K562 (cell line): Measurements from ENCODE around the gene SLC45A3. TPM values are rescaled to one million over a fixed set of nuclear protein-coding genes. Genes with fewer than 3 reads are reported as not detected.

Source experiments
- ATF3 ChIP-seq, 2 experiments: fragments of 450-650 bp in 1 of 2; sonication (generic) in 1 of 2; formaldehyde crosslinking in 1 of 2; IDR thresholded peaks in 1 of 2; conservative IDR thresholded peaks in 1 of 2; 2 replicates each; pipeline versions ENCODE4 v1.6.1 to v1.8.1; 2016 to 2023; ENCODE audit warnings: mild to moderate bottlenecking in 2 of 2, moderate library complexity in 2 of 2, inconsistent platforms in 1 of 2, missing genetic modification reagents in 1 of 2
- ETS2 ChIP-seq: IDR thresholded peaks from 2 replicates; pipeline ENCODE4 v1.6.1; 2016; ENCODE audit warnings: borderline replicate concordance, missing genetic modification characterization, mild to moderate bottlenecking, moderate library complexity, missing compliant biosample characterization; ENCODE audit not compliant: poor library complexity, severe bottlenecking
- HDAC1 ChIP-seq, 2 experiments: fragments of 450-650 bp; IDR thresholded peaks; 2 replicates each; pipeline ENCODE4 v1.6.1; 2016 to 2017; ENCODE audit warnings: inconsistent platforms in 1 of 2, mild to moderate bottlenecking in 1 of 2, moderate library complexity in 1 of 2
- MLLT1 ChIP-seq, 2 experiments: fragments of 450-650 bp; IDR thresholded peaks; 2 replicates each; pipeline ENCODE4 v1.6.1; 2016
- NCOR1 ChIP-seq: fragments of 450-650 bp; IDR thresholded peaks from 2 replicates; pipeline ENCODE4 v1.6.1; 2016; ENCODE audit warnings: mild to moderate bottlenecking, moderate library complexity
- NFATC3 ChIP-seq: fragments of 450-650 bp; IDR thresholded peaks from 2 replicates; pipeline ENCODE4 v1.6.1; 2017; ENCODE audit warnings: mild to moderate bottlenecking
- OTX1 ChIP-seq: fragments of 450-650 bp; formaldehyde crosslinking; IDR thresholded peaks from 2 replicates; pipeline ENCODE4 v1.4.0; 2022; ENCODE audit warnings: mild to moderate bottlenecking
- RBM25 ChIP-seq: fragments of 200-400 bp; formaldehyde crosslinking; IDR thresholded peaks from 2 replicates; pipeline ENCODE4 v1.6.1; 2018; ENCODE audit warnings: low read length, low read depth, moderate library complexity; ENCODE audit not compliant: severe bottlenecking
- ZBTB11 ChIP-seq, 3 experiments: fragments of 200-800 bp in 1 of 3; fragments of 250-450 bp in 1 of 3; fragments of 450-650 bp in 1 of 3; sonication (Bioruptor Pico) in 1 of 3; sonication (Bioruptor generic) in 1 of 3; formaldehyde crosslinking in 1 of 3; IDR thresholded peaks; 2 replicates each; pipeline versions ENCODE4 v1.6.1 to v1.8.0; 2016 to 2022; ENCODE audit warnings: mild to moderate bottlenecking in 2 of 3, missing genetic modification characterization in 2 of 3, missing compliant biosample characterization in 1 of 3, moderate library complexity in 1 of 3
- ZFP36 ChIP-seq: fragments of 150-350 bp; IDR thresholded peaks from 2 replicates; pipeline ENCODE4 v1.6.1; 2018; ENCODE audit warnings: low read length, low read depth; ENCODE audit not compliant: partially characterized antibody
- ZFX ChIP-seq: sonication (generic); formaldehyde crosslinking; IDR thresholded peaks from 2 replicates; pipeline ENCODE4 v1.8.0; 2022; ENCODE audit warnings: mild to moderate bottlenecking, missing genetic modification reagents, moderate library complexity
- ZKSCAN3 ChIP-seq: fragments of 250-450 bp; sonication (Bioruptor Pico); IDR thresholded peaks from 2 replicates; pipeline ENCODE4 v1.4.0; 2020
- ZNF140 ChIP-seq: fragments of 250-450 bp; sonication (Bioruptor Pico); IDR thresholded peaks from 2 replicates; pipeline ENCODE4 v1.8.0; 2021; ENCODE audit warnings: moderate library complexity, mild to moderate bottlenecking, inconsistent platforms
- ZNF764 ChIP-seq: fragments of 250-450 bp; sonication (Bioruptor Pico); IDR thresholded peaks from 2 replicates; pipeline ENCODE4 v1.4.0; 2020; ENCODE audit warnings: low read depth, mild to moderate bottlenecking, moderate library complexity
- polyA plus RNA-seq, 8 experiments: library from polyadenylated mRNA; depleted of rRNA in 4 of 8; stranded (reverse) in 5 of 8; unstranded in 3 of 8; fragments of >200 nt; fragmentation: Nextera tagmentation in 2 of 8; fragmentation: Illumina TruSeq in 1 of 8; extraction: Ambion mirVana in 2 of 8; extraction: Trizol in 1 of 8; gene quantifications; 2 replicates each; pipeline versions ENCODE4 v1.2.1 to v1.2.3, GENCODE V29; 2011 to 2014; ENCODE audit warnings: inconsistent platforms in 1 of 8, missing spikeins in 1 of 8
- total RNA-seq, 7 experiments: library from RNA; depleted of rRNA in 6 of 7; stranded (reverse); fragments of >200 nt in 6 of 7; fragmentation: Illumina TruSeq in 2 of 7; extraction: Trizol in 2 of 7; gene quantifications; 2 replicates each; pipeline versions ENCODE4 v1.2.1 to v1.2.3, GENCODE V29; 2011 to 2021; ENCODE audit warnings: low replicate concordance in 1 of 7

Gene SLC45A3
- total and polyA plus RNA-seq, 9 of the 15 experiments (the other 6 are each of a cell fraction or from before 2014, with no cell fraction given), result 0.06 to 3.3 (median 1.3) TPM

GRCh38 chr1:205678286-205679111 is 1.8 kb downstream of the SLC45A3 start (continued):
- TF ChIP-seq ZBTB11 (CRISPR knock-in tag; IDR thresholded peaks at IDR 0.05) (peak in 1 of 3 experiments; percentile 90; a peak in 2 of 6 replicates), OTX1 (CRISPR knock-in tag) (peak; percentile 51; the same call in 1 of the 2 replicates), ATF3 (IDR thresholded peaks at IDR 0.05) (peak; percentile 82; the same call in 1 of the 2 replicates), ATF3 (CRISPR knock-in tag; conservative IDR thresholded peaks at IDR 0.05) (no peak; the same call in 1 of the 2 replicates), ETS2 (tag) (no peak), ZFP36 (peak; percentile 4), ZKSCAN3 (CRISPR knock-in tag) (no peak), HDAC1 (IDR thresholded peaks at IDR 0.05) (peak; percentile 19 to 95; a peak in 3 of 4 replicates), ZFX (CRISPR knock-in tag) (peak; percentile 69; the same call in 1 of the 2 replicates), NCOR1 (peak; percentile 99), RBM25 (peak; percentile 1), ZNF140 (CRISPR knock-in tag) (0 out of 2 replicates have a peak, but pooled peaks have one; percentile 53), MLLT1 (IDR thresholded peaks at IDR 0.05) (peak; percentile 71 to 77; a peak in 3 of 4 replicates), ZNF764 (CRISPR knock-in tag) (no peak), NFATC3 (peak; percentile 87; the same call in 1 of the 2 replicates)
